ENCODE data around the gene MRPS7.
A peak's percentile ranks its signal among the peaks of the same experiment; 100 is the strongest.

The MRPS7 gene

GRCh38 chr17:75301049-75301448 is 39.4 kb downstream of the MRPS7 start:
- H3K27ac ChIP-seq (ENCODE audit: insufficient read depth in 1 of 2, low read depth in 1 of 2, low read length in 2 of 2, poor library complexity in 1 of 2, severe bottlenecking in 2 of 2): no peak overlapping the region
- no peaks in the 10 kb centered on the region for H3K9me3 ChIP-seq (ENCODE audit: control extremely low read depth in 1 of 5, control insufficient read depth in 4 of 5, insufficient read depth in 2 of 5, low read depth in 1 of 5, low read length in 4 of 5)
- no peak for DNase-seq
- ChIA-PET POLR2A (no interaction called here), CTCF (interaction anchor here (1.3 kb wide), 1 partner anchor 31 kb away, joined by 5 read pairs; the partner anchor contains the start of gene MIF4GD)
- peaks cover 5 to 30% (median 13%) of the 10 kb centered on the region in 4 experiments for H3K4me1 ChIP-seq (ENCODE audit: control extremely low read depth in 1 of 4, control insufficient read depth in 4 of 4, insufficient read depth in 4 of 4, low read length in 3 of 4)
- H3K4me3 ChIP-seq (ENCODE audit: control insufficient read depth in 1 of 7, extremely low read depth in 1 of 7, insufficient read depth in 4 of 7, low read depth in 2 of 7, low read length in 6 of 7): no peak overlapping the region
- H3K27me3 ChIP-seq (replicated peaks in 2 of 5; ENCODE audit: control insufficient read depth in 4 of 5, insufficient read depth in 5 of 5, low read length in 4 of 5): no peaks in the 10 kb centered on the region
- 93% methylated on average over 8 of the region's 9 CpGs for WGBS (ENCODE audit: insufficient coverage)
- H3K36me3 ChIP-seq (ENCODE audit: control insufficient read depth in 4 of 4, insufficient read depth in 4 of 4, low read length in 3 of 4): no peaks in the 10 kb centered on the region

- no peaks in the 10 kb centered on the region for H3K36me3 ChIP-seq (ENCODE audit: control insufficient read depth in 4 of 4, insufficient read depth in 4 of 4, low read length in 3 of 4)
- H3K9me3 ChIP-seq (ENCODE audit: control extremely low read depth in 1 of 5, control insufficient read depth in 4 of 5, insufficient read depth in 2 of 5, low read depth in 1 of 5, low read length in 4 of 5): no peaks in the 10 kb centered on the region
- peaks cover 2 to 27% (median 11%) of the 10 kb centered on the region in 4 experiments for H3K4me1 ChIP-seq (ENCODE audit: control extremely low read depth in 1 of 4, control insufficient read depth in 4 of 4, insufficient read depth in 4 of 4, low read length in 3 of 4)
- no peak for DNase-seq
- H3K27me3 ChIP-seq (replicated peaks in 2 of 5; ENCODE audit: control insufficient read depth in 4 of 5, insufficient read depth in 5 of 5, low read length in 4 of 5): no peaks in the 10 kb centered on the region
- H3K4me3 ChIP-seq (ENCODE audit: control insufficient read depth in 1 of 7, extremely low read depth in 1 of 7, insufficient read depth in 4 of 7, low read depth in 2 of 7, low read length in 6 of 7): no peak overlapping the region
- ChIA-PET CTCF (interaction anchor here (1.3 kb wide), 2 partner anchors 16 to 31 kb away, joined by 5 to 8 read pairs; partner anchors contain the start of gene MIF4GD), POLR2A (no interaction called here)
- 90% methylated on average over 17 of the region's 17 CpGs for WGBS (ENCODE audit: insufficient coverage)
- no peak overlapping the region for H3K27ac ChIP-seq (ENCODE audit: insufficient read depth in 1 of 2, low read depth in 1 of 2, low read length in 2 of 2, poor library complexity in 1 of 2, severe bottlenecking in 2 of 2)
Measured at GRCh38 chr17:75301502-75302206, 40.0 kb downstream of the MRPS7 start.

GRCh38 chr17:75307957-75308731 is 46.5 kb downstream of the MRPS7 start:
- no peak for DNase-seq
- H3K4me3 ChIP-seq (ENCODE audit: control insufficient read depth in 1 of 7, extremely low read depth in 1 of 7, insufficient read depth in 4 of 7, low read depth in 2 of 7, low read length in 6 of 7): no peak overlapping the region
- 93% methylated on average over 9 of the region's 13 CpGs for WGBS (ENCODE audit: insufficient coverage)
- ChIA-PET CTCF (interaction anchor here (0.9 to 2.5 kb wide), 4 partner anchors 9 to 18 kb away, joined by 3 to 10 read pairs (median 4); no protein-coding TSS in a partner anchor), POLR2A (interaction anchor here (0.6 to 0.9 kb wide), 2 partner anchors 14 to 19 kb away, joined by 3 read pairs; partner anchors contain the start of gene SLC25A19)
- no peaks in the 10 kb centered on the region for H3K27me3 ChIP-seq (replicated peaks in 2 of 5; ENCODE audit: control insufficient read depth in 4 of 5, insufficient read depth in 5 of 5, low read length in 4 of 5)
- no peaks in the 10 kb centered on the region for H3K36me3 ChIP-seq (ENCODE audit: control insufficient read depth in 4 of 4, insufficient read depth in 4 of 4, low read length in 3 of 4)
- no peak overlapping the region for H3K27ac ChIP-seq (ENCODE audit: insufficient read depth in 1 of 2, low read depth in 1 of 2, low read length in 2 of 2, poor library complexity in 1 of 2, severe bottlenecking in 2 of 2)
- no peaks in the 10 kb centered on the region for H3K9me3 ChIP-seq (ENCODE audit: control extremely low read depth in 1 of 5, control insufficient read depth in 4 of 5, insufficient read depth in 2 of 5, low read depth in 1 of 5, low read length in 4 of 5)
- peaks cover 0 to 44% (median 30%) of the 10 kb centered on the region in 4 experiments for H3K4me1 ChIP-seq (ENCODE audit: control extremely low read depth in 1 of 4, control insufficient read depth in 4 of 4, insufficient read depth in 4 of 4, low read length in 3 of 4)

- Histone ChIP-seq H3K27me3 (replicated peaks in 2 of 5; ENCODE audit: control insufficient read depth in 4 of 5, insufficient read depth in 5 of 5, low read length in 4 of 5) (no peaks in the 10 kb centered on the region), H3K27ac (ENCODE audit: insufficient read depth in 1 of 2, low read depth in 1 of 2, low read length in 2 of 2, poor library complexity in 1 of 2, severe bottlenecking in 2 of 2) (peak overlapping the region in 1 of 2 experiments; percentile 52), H3K36me3 (ENCODE audit: control insufficient read depth in 4 of 4, insufficient read depth in 4 of 4, low read length in 3 of 4) (no peaks in the 10 kb centered on the region), H3K4me3 (ENCODE audit: control insufficient read depth in 1 of 7, extremely low read depth in 1 of 7, insufficient read depth in 4 of 7, low read depth in 2 of 7, low read length in 6 of 7) (no peak overlapping the region), H3K9me3 (ENCODE audit: control extremely low read depth in 1 of 5, control insufficient read depth in 4 of 5, insufficient read depth in 2 of 5, low read depth in 1 of 5, low read length in 4 of 5) (no peaks in the 10 kb centered on the region), H3K4me1 (ENCODE audit: control extremely low read depth in 1 of 4, control insufficient read depth in 4 of 4, insufficient read depth in 4 of 4, low read length in 3 of 4) (peaks cover 0 to 51% (median 30%) of the 10 kb centered on the region in 4 experiments)
- DNase-seq: no peak
- WGBS (ENCODE audit: insufficient coverage): 63% methylated on average over 10 of the region's 20 CpGs
- CTCF ChIA-PET: interaction anchor here (0.9 to 2.5 kb wide), 3 partner anchors 10 to 17 kb away, joined by 3 to 10 read pairs (median 3); no protein-coding TSS in a partner anchor
- POLR2A ChIA-PET: interaction anchor here (0.8 kb wide), 1 partner anchor 38 kb away, joined by 3 read pairs; the partner anchor contains the start of gene MIF4GD
Measured at GRCh38 chr17:75308732-75309629, 47.3 kb downstream of the MRPS7 start.

- CTCF ChIA-PET: interaction anchor here (3.1 kb wide), 1 partner anchor 8 kb away, joined by 19 read pairs; no protein-coding TSS in a partner anchor
- POLR2A ChIA-PET: interaction anchor here (0.5 kb wide), 1 partner anchor 189 kb away, joined by 4 read pairs; no protein-coding TSS in a partner anchor
Measured at GRCh38 chr17:75313941-75314551, 52.4 kb downstream of the MRPS7 start.

More at GRCh38 chr17:75313941-75314551, 52.4 kb downstream of the MRPS7 start:
- no peak for DNase-seq
- WGBS (ENCODE audit: insufficient coverage): 94% methylated on average over 10 of the region's 14 CpGs
- H3K9me3 ChIP-seq (ENCODE audit: control extremely low read depth in 1 of 5, control insufficient read depth in 4 of 5, insufficient read depth in 2 of 5, low read depth in 1 of 5, low read length in 4 of 5): no peaks in the 10 kb centered on the region
- peaks cover 0 to 62% (median 27%) of the 10 kb centered on the region in 4 experiments for H3K4me1 ChIP-seq (ENCODE audit: control extremely low read depth in 1 of 4, control insufficient read depth in 4 of 4, insufficient read depth in 4 of 4, low read length in 3 of 4)
- no peaks in the 10 kb centered on the region for H3K27me3 ChIP-seq (replicated peaks in 2 of 5; ENCODE audit: control insufficient read depth in 4 of 5, insufficient read depth in 5 of 5, low read length in 4 of 5)
- H3K4me3 ChIP-seq (ENCODE audit: control insufficient read depth in 1 of 7, extremely low read depth in 1 of 7, insufficient read depth in 4 of 7, low read depth in 2 of 7, low read length in 6 of 7): no peak overlapping the region
- H3K27ac ChIP-seq (ENCODE audit: insufficient read depth in 1 of 2, low read depth in 1 of 2, low read length in 2 of 2, poor library complexity in 1 of 2, severe bottlenecking in 2 of 2): no peak overlapping the region
- H3K36me3 ChIP-seq (ENCODE audit: control insufficient read depth in 4 of 4, insufficient read depth in 4 of 4, low read length in 3 of 4): peaks cover 4 to 20% (median 16%) of the 10 kb centered on the region in 4 experiments
